ENCODE measurements around the gene DNAJC25. TPM values are rescaled to one million over a fixed set of nuclear protein-coding genes. Genes with fewer than 3 reads are reported as not detected.

The DNAJC25 gene
- total and polyA plus RNA-seq, 2 experiments from 2014 or later: 8.4 to 8.9 TPM

DNA sequence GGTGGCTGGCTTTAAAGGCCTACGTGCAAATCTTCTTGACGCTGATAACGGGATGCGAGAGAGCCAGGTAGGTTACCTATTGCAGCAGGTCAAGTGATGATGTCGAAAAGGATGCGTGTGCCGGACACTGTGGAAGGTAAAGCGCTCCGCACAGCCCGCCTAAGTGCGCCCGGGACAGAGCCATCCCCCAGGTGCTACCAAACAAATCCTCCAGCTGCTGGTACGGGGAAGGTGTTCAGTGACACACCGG lies 245 bp upstream of the DNAJC25 start:
- Histone ChIP-seq H4K20me1 (replicated peaks; ENCODE audit: insufficient read depth) (peaks cover 13% of the 10 kb centered on the region; the same call in 1 of the 2 replicates), H3K4me3 (peak overlapping the region; percentile 78), H3K4me2 (peak overlapping the region; percentile 83), H3F3A (replicated peaks; ENCODE audit: low read depth) (no peaks in the 10 kb centered on the region), H3K79me2 (replicated peaks; ENCODE audit: insufficient read depth) (peaks cover 44% of the 10 kb centered on the region), H3K27me3 (ENCODE audit: insufficient read depth) (no peaks in the 10 kb centered on the region), H2AFZ (peak overlapping the region; percentile 96), H3K27ac (ENCODE audit: low read depth) (0 out of 2 replicates have a peak overlapping the region, but pooled peaks have one; percentile 79), H3K9me2 (ENCODE audit: insufficient read depth) (no peaks in the 10 kb centered on the region), H3K4me1 (ENCODE audit: insufficient read depth) (peaks cover 8% of the 10 kb centered on the region), H3K36me3 (ENCODE audit: insufficient read depth) (no peaks in the 10 kb centered on the region)
- TF ChIP-seq, protein P1, sequence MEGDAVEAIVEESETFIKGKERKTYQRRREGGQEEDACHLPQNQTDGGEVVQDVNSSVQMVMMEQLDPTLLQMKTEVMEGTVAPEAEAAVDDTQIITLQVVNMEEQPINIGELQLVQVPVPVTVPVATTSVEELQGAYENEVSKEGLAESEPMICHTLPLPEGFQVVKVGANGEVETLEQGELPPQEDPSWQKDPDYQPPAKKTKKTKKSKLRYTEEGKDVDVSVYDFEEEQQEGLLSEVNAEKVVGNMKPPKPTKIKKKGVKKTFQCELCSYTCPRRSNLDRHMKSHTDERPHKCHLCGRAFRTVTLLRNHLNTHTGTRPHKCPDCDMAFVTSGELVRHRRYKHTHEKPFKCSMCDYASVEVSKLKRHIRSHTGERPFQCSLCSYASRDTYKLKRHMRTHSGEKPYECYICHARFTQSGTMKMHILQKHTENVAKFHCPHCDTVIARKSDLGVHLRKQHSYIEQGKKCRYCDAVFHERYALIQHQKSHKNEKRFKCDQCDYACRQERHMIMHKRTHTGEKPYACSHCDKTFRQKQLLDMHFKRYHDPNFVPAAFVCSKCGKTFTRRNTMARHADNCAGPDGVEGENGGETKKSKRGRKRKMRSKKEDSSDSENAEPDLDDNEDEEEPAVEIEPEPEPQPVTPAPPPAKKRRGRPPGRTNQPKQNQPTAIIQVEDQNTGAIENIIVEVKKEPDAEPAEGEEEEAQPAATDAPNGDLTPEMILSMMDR (conservative IDR thresholded peaks at IDR 0.05; ENCODE audit: low read depth in 2 of 2): no peak
- 0 out of 2 replicates have a peak, but pooled peaks have one; percentile 76 for TF ChIP-seq ETS1 (IDR thresholded peaks at IDR 0.05)
- H3K4me3 Mint-ChIP-seq: peak overlapping the region; percentile 95
- peaks cover 30% of the 10 kb centered on the region for H3K4me1 Mint-ChIP-seq
- no peaks in the 10 kb centered on the region for H3K9me3 Mint-ChIP-seq
- H3K27me3 Mint-ChIP-seq (ENCODE audit: insufficient read depth, low read depth, poor library complexity): peaks cover 4% of the 10 kb centered on the region
- no peak for DNase-seq (ENCODE audit: low spot score)
- peak overlapping the region; percentile 76 for H3K27ac Mint-ChIP-seq
- no peaks in the 10 kb centered on the region for H3K36me3 Mint-ChIP-seq (ENCODE audit: low read depth)
- peak; percentile 94; the same call in 1 of the 3 replicates for ATAC-seq

GRCh38 chr9:111632060-111632459 lies 926 bp downstream of the DNAJC25 start:
- Histone ChIP-seq H3K36me3 (ENCODE audit: insufficient read depth) (no peaks in the 10 kb centered on the region), H3K4me2 (peak overlapping the region; percentile 86), H3K79me2 (replicated peaks; ENCODE audit: insufficient read depth) (peaks cover 55% of the 10 kb centered on the region), H3F3A (replicated peaks; ENCODE audit: low read depth) (no peaks in the 10 kb centered on the region), H3K4me1 (ENCODE audit: insufficient read depth) (peaks cover 8% of the 10 kb centered on the region), H3K27me3 (ENCODE audit: insufficient read depth) (no peaks in the 10 kb centered on the region), H3K27ac (ENCODE audit: low read depth) (no peak overlapping the region), H3K9me2 (ENCODE audit: insufficient read depth) (no peaks in the 10 kb centered on the region), H2AFZ (0 out of 2 replicates have a peak overlapping the region, but pooled peaks have one; percentile 77), H3K4me3 (peak overlapping the region; percentile 78), H4K20me1 (replicated peaks; ENCODE audit: insufficient read depth) (peaks cover 13% of the 10 kb centered on the region; the same call in 1 of the 2 replicates)
- peaks cover 25% of the 10 kb centered on the region for H3K4me1 Mint-ChIP-seq
- no peaks in the 10 kb centered on the region for H3K9me3 Mint-ChIP-seq
- peaks cover 4% of the 10 kb centered on the region for H3K27me3 Mint-ChIP-seq (ENCODE audit: insufficient read depth, low read depth, poor library complexity)
- H3K36me3 Mint-ChIP-seq (ENCODE audit: low read depth): no peaks in the 10 kb centered on the region
- H3K27ac Mint-ChIP-seq: peak overlapping the region; percentile 79
- DNase-seq (ENCODE audit: low spot score) (no peak), ATAC-seq (no peak)
- TF ChIP-seq CREB1 (CRISPR knock-in tag; IDR thresholded peaks at IDR 0.05; ENCODE audit: low read depth) (no peak), STAT1 (IDR thresholded peaks at IDR 0.05; ENCODE audit: unreplicated experiment) (no peak), ZNF114 (CRISPR knock-in tag; IDR thresholded peaks at IDR 0.05) (no peak), EZH2phosphoT487 (IDR thresholded peaks at IDR 0.05; ENCODE audit: unreplicated experiment) (no peak)
- TF ChIP-seq, protein P2, sequence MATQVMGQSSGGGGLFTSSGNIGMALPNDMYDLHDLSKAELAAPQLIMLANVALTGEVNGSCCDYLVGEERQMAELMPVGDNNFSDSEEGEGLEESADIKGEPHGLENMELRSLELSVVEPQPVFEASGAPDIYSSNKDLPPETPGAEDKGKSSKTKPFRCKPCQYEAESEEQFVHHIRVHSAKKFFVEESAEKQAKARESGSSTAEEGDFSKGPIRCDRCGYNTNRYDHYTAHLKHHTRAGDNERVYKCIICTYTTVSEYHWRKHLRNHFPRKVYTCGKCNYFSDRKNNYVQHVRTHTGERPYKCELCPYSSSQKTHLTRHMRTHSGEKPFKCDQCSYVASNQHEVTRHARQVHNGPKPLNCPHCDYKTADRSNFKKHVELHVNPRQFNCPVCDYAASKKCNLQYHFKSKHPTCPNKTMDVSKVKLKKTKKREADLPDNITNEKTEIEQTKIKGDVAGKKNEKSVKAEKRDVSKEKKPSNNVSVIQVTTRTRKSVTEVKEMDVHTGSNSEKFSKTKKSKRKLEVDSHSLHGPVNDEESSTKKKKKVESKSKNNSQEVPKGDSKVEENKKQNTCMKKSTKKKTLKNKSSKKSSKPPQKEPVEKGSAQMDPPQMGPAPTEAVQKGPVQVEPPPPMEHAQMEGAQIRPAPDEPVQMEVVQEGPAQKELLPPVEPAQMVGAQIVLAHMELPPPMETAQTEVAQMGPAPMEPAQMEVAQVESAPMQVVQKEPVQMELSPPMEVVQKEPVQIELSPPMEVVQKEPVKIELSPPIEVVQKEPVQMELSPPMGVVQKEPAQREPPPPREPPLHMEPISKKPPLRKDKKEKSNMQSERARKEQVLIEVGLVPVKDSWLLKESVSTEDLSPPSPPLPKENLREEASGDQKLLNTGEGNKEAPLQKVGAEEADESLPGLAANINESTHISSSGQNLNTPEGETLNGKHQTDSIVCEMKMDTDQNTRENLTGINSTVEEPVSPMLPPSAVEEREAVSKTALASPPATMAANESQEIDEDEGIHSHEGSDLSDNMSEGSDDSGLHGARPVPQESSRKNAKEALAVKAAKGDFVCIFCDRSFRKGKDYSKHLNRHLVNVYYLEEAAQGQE (IDR thresholded peaks at IDR 0.05; ENCODE audit: unreplicated experiment): no peak
- TF ChIP-seq, protein P1 (conservative IDR thresholded peaks at IDR 0.05; ENCODE audit: low read depth in 2 of 2): no peak
- peak overlapping the region; percentile 95 for H3K4me3 Mint-ChIP-seq

Data from GM23338 (cell line).